ENCODE results near the gene HIF1A.
"Not testable (repeated sequence)": the region's sequence is repeated elsewhere in the genome, so short reads cannot be mapped to it uniquely, and the experiment has no call there.

Gene HIF1A

GRCh38 chr14:61675291-61675690, 20.0 kb upstream of the HIF1A start:
- DNase-seq: no peak

- DNase-seq: no peak
Measured at GRCh38 chr14:61677479-61677878, 17.8 kb upstream of the HIF1A start.

DNA sequence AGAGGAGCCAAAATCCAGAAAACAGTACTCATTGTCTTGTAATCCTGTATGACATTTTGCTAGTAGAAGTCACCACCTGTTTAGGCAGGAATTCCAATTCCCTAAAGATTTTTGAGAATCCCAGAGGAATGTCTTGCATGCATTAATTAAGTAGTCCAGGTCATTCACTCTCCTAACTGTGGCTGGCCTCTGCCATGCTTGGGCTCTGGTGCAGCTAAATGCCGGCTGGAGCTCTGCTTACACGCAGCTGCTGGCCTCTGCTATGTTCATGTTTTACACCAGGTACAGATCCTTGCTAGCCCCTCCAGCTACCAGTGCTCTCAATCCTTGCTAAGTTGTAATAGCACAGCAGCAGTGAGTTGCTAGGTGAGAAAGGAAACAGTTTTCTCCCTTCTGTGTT, 16.3 kb upstream of the HIF1A start:
- DNase-seq: peak; percentile 41

DNA sequence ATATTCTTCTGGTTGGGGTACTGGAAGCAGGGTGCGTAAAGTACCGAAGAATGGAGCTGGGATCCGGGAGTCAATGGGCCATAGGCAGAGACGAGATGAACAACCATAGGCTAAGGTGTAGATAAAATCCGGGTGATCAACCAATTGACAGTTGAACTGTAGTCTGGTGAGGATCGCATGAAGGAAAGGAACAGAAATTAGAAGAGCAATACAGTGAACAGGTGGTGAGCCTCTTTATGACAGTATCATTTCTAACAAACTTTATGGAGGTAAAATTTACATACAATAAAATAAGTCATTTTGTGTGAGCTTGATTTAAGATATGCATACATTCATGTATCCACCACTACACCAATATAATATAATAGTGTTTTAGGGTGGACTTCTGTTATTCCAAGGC, 13.9 kb upstream of the HIF1A start:
- DNase-seq: no peak

DNA sequence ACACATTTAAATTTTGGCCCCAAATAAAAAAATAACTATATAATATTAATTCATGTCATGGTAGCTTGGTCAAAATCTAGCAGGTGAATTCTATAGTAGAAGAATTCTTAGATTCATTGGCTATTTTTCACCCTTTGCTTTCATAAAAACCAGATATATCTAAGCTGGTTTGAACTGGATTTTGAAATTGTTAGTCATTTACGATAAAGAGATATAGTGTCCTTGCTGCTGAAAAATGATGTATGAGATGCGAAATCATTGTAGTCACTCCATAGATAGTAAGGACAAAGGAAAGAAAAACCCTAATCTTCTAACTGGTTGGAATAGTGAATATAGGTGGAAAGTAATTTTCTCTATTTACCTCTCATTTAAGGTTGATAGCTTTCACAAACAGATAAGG, 12.2 kb upstream of the HIF1A start:
- DNase-seq: no peak

GRCh38 chr14:61690039-61690438, 5.3 kb upstream of the HIF1A start:
- no peak for DNase-seq

DNA sequence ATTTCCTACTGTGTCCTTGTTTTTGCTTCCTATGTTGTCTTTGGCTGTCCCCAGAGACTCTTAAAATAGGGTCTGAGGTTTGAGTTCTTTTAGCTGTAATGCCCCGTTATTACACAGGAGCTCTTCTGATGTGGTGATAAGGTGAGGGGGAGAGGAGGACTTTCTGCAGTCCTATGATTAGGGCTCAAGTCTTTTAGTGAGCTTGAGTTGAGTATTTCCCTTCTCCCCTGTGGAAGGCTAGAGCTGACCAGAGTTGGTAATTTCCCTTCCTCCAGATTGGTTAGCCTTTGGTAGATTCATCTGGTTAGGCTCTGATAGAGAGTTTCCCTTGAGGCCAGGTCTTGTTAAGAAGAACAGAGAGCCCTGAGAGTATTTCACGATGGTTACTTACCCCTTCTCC, 4.3 kb upstream of the HIF1A start:
- peak; percentile 34 for DNase-seq

GRCh38 chr14:61691495-61691894, 3.8 kb upstream of the HIF1A start:
- peak; percentile 26 for DNase-seq

- no peak for DNase-seq
Measured at GRCh38 chr14:61694039-61694438, 1.3 kb upstream of the HIF1A start.

DNA sequence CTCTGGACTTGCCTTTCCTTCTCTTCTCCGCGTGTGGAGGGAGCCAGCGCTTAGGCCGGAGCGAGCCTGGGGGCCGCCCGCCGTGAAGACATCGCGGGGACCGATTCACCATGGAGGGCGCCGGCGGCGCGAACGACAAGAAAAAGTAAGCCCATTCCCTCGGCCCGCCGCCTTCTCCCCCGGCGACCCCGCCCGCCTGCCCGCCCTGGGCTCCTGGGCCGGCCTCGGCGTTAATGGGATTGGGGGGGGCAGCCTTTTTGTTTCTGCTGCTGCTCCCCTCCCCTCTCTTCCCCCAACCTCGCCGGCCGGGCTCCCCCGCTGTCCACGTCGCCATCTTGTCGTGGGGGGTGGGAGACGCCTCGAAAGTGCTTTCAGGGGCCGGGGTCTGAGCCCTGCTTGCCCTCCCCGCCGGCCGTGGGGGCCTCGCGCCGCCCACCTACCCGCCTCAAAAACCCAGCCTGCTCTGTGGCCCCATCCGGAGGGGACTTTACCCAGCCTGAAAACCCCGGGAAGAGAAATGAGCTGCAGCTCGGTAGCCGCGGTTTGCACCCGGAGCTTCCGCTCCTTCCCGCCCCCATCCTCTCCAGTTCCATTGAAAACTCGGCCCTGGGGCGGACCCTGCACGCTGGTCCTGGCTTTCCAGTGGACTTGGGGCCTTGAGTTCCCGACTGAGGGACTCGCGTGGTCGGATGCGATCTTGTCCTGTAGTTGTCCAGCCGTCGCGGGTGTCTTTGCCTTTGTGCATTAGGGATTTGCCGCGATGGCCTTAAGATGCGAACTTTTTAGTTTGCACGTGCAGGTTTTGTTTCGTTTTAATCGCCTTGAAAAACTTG, 598 bp downstream of the HIF1A start:
- DNase-seq: peak; percentile 94

DNA sequence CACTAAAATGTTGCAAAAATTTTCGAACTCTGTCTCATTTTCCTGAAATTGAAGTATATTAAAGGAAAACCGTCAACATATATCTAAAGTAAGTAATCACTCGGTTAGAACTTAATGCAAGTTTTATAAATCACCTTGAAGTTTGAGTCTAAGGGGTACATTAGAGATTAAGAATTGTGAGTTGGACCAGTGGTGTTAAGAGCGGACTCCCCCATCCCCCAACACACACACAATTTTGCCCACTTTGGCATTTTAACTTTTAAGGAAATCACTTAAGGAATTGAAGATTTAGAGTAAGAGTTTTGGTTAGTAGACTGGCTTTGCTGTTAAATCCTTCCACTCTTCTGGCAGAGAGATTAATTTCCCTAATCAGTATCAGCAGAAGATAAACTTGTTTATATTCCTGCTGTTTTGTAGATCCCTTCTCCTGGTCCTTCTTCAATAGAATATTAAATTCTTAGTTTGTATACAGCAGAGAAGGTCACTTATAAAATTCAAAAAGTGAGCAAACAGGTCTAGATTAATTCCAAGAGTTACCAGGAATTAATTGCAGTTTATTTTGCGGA, 1.5 kb downstream of the HIF1A start:
- DNase-seq: no peak

DNA sequence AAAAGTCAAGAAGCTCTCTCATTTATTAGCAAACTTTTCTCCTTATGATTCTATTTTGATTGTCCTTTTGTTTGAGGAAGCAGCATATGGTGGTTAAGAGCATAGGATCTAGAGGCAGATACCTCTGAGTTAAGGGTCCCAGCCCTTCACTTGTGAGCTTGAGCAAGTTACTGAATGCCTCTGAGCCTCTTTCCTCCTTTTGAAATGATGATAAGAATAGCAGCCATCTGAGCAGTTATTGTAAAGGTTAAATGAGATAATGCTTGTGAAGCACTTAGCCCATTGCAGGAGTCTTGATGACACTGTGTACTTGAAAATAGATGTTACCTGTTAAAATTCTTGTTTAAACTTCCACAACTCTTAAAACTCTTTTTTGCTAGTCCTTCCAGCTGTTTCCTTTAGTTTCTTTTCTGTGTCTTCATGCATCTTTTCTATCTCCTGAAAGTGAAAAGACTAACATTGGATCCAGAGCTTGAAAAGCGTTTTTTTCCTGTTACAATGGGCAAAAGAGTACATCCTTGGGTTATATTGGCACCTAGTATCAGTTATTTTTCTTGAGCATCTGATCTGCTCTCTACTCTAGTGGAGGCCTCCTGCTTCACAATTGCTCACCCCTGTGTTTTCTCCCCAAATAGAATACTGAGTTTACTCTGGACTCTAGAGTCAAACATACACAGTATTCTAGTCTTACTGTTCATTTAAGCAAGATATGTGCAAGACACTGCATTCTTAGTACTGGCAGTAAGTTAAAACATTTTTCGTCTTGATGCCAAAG, 3.1 kb downstream of the HIF1A start:
- DNase-seq: peak; percentile 20

DNA sequence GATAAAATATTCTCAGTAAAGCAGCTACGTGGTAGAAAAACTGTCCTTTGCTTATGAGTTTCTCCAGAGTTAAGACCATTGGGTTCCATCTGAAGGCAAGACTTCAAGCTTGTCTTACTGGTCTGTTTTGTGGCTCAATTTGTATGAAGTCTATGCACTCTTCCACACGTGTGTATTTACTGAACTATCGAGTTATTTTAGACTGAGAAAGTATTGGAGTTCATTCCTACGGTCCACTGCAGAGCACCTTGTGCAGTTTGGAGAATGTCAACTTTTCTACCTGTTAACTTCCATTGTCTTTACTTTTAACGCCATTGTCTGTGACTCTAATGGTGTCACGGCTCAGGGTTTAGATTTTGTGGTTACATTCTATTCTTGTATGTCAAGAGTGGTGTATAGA, 3.7 kb downstream of the HIF1A start:
- no peak for DNase-seq

DNA sequence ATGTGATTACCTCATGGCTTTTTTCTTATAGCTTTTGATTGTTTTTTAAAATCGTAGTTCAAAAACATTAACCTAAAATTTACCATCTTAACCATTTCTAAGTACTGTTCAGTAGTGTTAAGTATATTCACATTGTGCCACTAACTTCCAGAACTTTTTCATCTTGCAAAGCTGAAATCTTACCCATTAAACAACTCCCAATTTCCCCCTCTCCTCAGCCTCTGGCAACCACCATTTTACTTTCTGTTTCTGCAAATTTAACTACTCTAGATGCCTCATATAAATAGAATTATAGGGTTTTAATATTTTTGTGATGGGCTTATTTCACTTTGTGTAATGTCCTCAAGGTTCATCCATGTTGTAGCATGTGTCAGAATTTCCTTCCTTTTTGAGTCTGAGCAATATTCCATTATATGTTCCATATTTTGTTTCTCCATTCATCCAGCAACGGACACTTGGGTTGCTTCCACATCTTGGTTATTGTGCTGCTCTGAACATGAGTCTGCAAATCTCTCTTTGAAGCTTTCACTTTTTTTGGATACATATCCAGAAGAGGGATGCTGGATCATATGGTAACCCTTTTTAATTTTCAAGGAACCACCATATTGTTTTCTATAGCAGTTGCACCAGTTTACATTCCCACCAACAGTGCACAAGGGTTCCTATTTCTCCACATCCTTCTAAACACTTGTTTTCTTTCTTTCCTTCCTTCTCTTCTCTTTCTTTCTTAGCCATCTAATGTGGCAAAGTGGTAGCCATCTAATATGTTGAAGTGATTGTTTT, 5.0 kb downstream of the HIF1A start:
- DNase-seq: no peak

- no peak for DNase-seq
Measured at GRCh38 chr14:61701946-61702345, 6.6 kb downstream of the HIF1A start.

GRCh38 chr14:61703342-61704129, 8.2 kb downstream of the HIF1A start:
- no peak for DNase-seq

DNA sequence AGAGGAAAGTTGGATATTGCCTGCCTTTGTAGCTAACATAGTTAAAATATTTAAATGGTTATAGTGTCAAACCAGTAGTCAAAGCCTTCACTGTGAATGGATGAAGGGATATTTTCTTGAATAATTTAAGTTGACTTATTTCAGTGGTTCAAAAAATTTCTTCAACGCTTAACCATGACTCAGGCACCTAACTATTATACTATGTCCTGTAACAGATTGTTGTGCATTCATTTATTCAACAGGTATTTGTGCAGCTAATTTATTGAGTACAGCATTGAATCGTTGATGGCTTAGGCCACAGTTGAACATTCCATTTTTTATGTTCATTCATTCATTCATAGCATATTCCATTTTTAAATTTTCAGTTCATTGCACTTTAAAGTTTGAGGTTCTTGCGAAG, 9.2 kb downstream of the HIF1A start:
- DNase-seq: no peak

DNA sequence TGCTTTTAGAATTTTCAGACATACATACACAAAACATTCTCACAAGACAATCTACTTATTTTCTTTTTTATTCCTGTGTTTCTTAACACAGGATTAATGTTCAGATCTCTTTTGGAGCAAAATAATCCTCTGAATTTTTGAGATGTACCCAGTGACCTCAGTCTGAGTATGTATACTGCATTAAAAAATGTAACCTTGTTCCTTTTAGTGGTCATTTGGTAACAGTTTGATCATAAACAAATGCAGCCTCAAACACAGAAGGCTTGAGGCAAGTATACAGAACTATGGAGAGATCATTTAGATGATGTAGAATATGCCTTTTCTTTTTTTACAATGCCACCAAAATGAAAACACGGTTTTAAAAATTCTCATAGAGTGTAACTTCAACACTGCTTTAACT, 9.7 kb downstream of the HIF1A start:
- DNase-seq: no peak

DNA sequence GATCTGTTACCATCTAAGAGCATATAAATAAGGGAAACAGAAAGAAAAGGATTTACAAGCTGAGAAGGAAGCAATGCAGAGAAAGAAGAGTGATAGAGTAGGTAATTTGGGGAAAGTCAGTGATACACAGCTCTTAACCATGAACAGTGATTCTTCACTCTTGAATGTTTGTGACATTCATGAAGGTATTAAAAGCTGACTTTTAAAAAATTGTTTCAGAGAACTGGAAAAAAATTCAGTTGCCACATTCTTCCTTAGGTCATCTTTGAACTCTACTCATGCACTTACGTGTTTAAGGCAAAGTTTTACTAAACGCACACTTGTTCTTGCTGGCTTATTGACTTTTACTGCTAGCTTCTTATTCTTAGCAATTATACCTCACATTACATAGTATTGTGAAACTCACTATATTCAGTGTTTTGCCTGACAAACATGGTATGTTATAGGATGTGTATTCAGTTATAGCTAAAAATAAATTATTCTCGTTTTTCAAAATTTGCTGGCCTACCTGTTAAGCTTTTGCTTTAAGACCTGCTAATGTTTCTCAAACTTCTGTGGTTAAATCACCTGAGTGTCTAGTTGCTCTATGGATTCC, 10.9 kb downstream of the HIF1A start:
- no peak for DNase-seq

- not testable (repeated sequence) for DNase-seq
Measured at GRCh38 chr14:61707774-61708173, 12.5 kb downstream of the HIF1A start.

GRCh38 chr14:61708693-61709092, 13.4 kb downstream of the HIF1A start:
- DNase-seq: not testable (repeated sequence)

Measured in NCI-H69 (cell line).